Right atrium auricular region (tissue), 2 donors: ENCODE data around the gene AMN. TPM values are rescaled to one million over a fixed set of nuclear protein-coding genes. Genes with fewer than 3 reads are reported as not detected.
A peak's percentile ranks its signal among the peaks of the same experiment; 100 is the strongest.

Experiments
- DNase-seq: peaks from one replicate; pipeline ENCODE4 v3.0.0-alpha.2; 2019; ENCODE audit warnings: low spot score
- H3K27ac ChIP-seq, 2 donors: fragments of 200-600 bp; sonication (generic); 1 replicate in 1 of 2; 2 replicates in 1 of 2; pipeline ENCODE4 v1.5.1; 2016 to 2019
- H3K27me3 ChIP-seq, 2 donors: fragments of 200-600 bp; sonication (generic); one replicate each; pipeline versions ENCODE4 v1.5.1 to v1.6.0; 2017 to 2019
- H3K36me3 ChIP-seq: fragments of 200-600 bp; sonication (generic); one replicate; pipeline ENCODE4 v1.5.1; 2016
- H3K4me1 ChIP-seq, 2 donors: fragments of 200-600 bp; sonication (generic); one replicate each; pipeline versions ENCODE4 v1.5.1 to v1.6.0; 2017 to 2019
- H3K4me3 ChIP-seq, 2 donors: fragments of 200-600 bp; sonication (generic); 1 replicate in 1 of 2; 2 replicates in 1 of 2; pipeline ENCODE4 v1.5.1; 2017 to 2019; ENCODE audit warnings: mild to moderate bottlenecking in 1 of 2, moderate library complexity in 1 of 2
- H3K9me3 ChIP-seq, 2 donors: fragments of 200-600 bp; sonication (generic); one replicate each; pipeline ENCODE4 v1.5.1; 2019
- CTCF ChIP-seq, 2 donors: fragments of 200-600 bp; sonication (generic); IDR thresholded peaks; one replicate each; pipeline ENCODE4 v1.5.1; 2019; ENCODE audit warnings: antibody characterized with exemption in 2 of 2
- total RNA-seq, 2 donors: library from RNA; depleted of rRNA; stranded (reverse); fragments of >200 nt; gene quantifications; one replicate each; pipeline ENCODE4 v1.1.0, GENCODE V29; 2016

AMN gene
- total RNA-seq, 2 donors from 2014 or later, result 0.71 TPM; not detected in 1

- Histone ChIP-seq H3K4me3 (no peak overlapping the region), H3K27ac (no peak overlapping the region), H3K4me1 (no peaks in the 10 kb centered on the region), H3K36me3 (peaks cover 94% of the 10 kb centered on the region), H3K27me3 (no peaks in the 10 kb centered on the region), H3K9me3 (no peaks in the 10 kb centered on the region)
- DNase-seq, result no peak
- no peak for TF ChIP-seq CTCF (IDR thresholded peaks at IDR 0.05)
Measured at GRCh38 chr14:102973706-102974285, 51.3 kb downstream of the AMN start.

GRCh38 chr14:102975662-102976061 lies 53.2 kb downstream of the AMN start:
- H3K36me3 ChIP-seq, result peaks cover 88% of the 10 kb centered on the region
- no peak for TF ChIP-seq CTCF (IDR thresholded peaks at IDR 0.05)

GRCh38 chr14:102977475-102977874 lies 55.0 kb downstream of the AMN start:
- Histone ChIP-seq H3K27ac (no peak overlapping the region), H3K36me3 (peaks cover 78% of the 10 kb centered on the region), H3K27me3 (no peaks in the 10 kb centered on the region), H3K9me3 (no peaks in the 10 kb centered on the region), H3K4me1 (no peaks in the 10 kb centered on the region), H3K4me3 (no peak overlapping the region)
- TF ChIP-seq CTCF (IDR thresholded peaks at IDR 0.05), result no peak
- DNase-seq, result no peak

More at GRCh38 chr14:102975662-102976061, 53.2 kb downstream of the AMN start:
- Histone ChIP-seq H3K4me3 (no peak overlapping the region), H3K9me3 (no peaks in the 10 kb centered on the region), H3K4me1 (no peaks in the 10 kb centered on the region), H3K27me3 (no peaks in the 10 kb centered on the region), H3K27ac (no peak overlapping the region)
- DNase-seq, result no peak

GRCh38 chr14:102979406-102979805 lies 56.9 kb downstream of the AMN start:
- DNase-seq, result no peak
- TF ChIP-seq CTCF (IDR thresholded peaks at IDR 0.05), result no peak
- Histone ChIP-seq H3K36me3 (peaks cover 81% of the 10 kb centered on the region), H3K27ac (no peak overlapping the region), H3K4me3 (no peak overlapping the region), H3K4me1 (no peaks in the 10 kb centered on the region), H3K27me3 (no peaks in the 10 kb centered on the region), H3K9me3 (no peaks in the 10 kb centered on the region)

GRCh38 chr14:102980409-102980810 lies 57.9 kb downstream of the AMN start:
- peaks cover 78% of the 10 kb centered on the region for H3K36me3 ChIP-seq
- no peak for DNase-seq
- H3K4me1 ChIP-seq, result no peaks in the 10 kb centered on the region
- H3K27ac ChIP-seq, result peak overlapping the region in 1 of 2 donors; percentile 28
- no peaks in the 10 kb centered on the region for H3K9me3 ChIP-seq
- H3K4me3 ChIP-seq, result no peak overlapping the region
- TF ChIP-seq CTCF (IDR thresholded peaks at IDR 0.05), result no peak
- H3K27me3 ChIP-seq, result no peaks in the 10 kb centered on the region

Other genes with a start within 250 kb of the AMN start
- 1 to 10 TPM; 9.1 to 10.0 TPM for gene TRAF3, start 145.2 kb upstream of the AMN start, total RNA-seq
- 10 to 100 TPM; 68.0 to 83.4 TPM for gene CDC42BPB, start 134.9 kb downstream of the AMN start, total RNA-seq
- gene LBHD2, start 161.5 kb downstream of the AMN start, total RNA-seq, result not detected
- gene EXOC3L4, start 172.1 kb downstream of the AMN start, total RNA-seq, result under 1 TPM in 1 of 2 donors, not detected in 1; 0.37 TPM
- 10 to 100 TPM; 24.5 to 32.2 TPM for gene TNFAIP2, start 200.8 kb downstream of the AMN start, total RNA-seq